GM19328 (cell line): ENCODE results near the gene SUFU.
A peak's percentile ranks its signal among the peaks of the same experiment; 100 is the strongest.
"Not testable (repeated sequence)": the region's sequence is repeated elsewhere in the genome, so short reads cannot be mapped to it uniquely, and the experiment has no call there.

Source experiments
- ATAC-seq: cut with Tn5 transposase; IDR thresholded peaks from one replicate; pipeline ENCODE4 v1.9.1; 2021; ENCODE audit warnings: mild to moderate bottlenecking, moderate library complexity; ENCODE audit not compliant: unreplicated experiment

SUFU gene

GRCh38 chr10:102479651-102480050 is 24.1 kb upstream of the SUFU start:
- ATAC-seq, result no peak

GRCh38 chr10:102480396-102480795 is 23.4 kb upstream of the SUFU start:
- ATAC-seq, result no peak

GRCh38 chr10:102484021-102484420 is 19.8 kb upstream of the SUFU start:
- ATAC-seq, result no peak

GRCh38 chr10:102485093-102485784 is 18.5 kb upstream of the SUFU start:
- ATAC-seq, result no peak

GRCh38 chr10:102491136-102491535 is 12.6 kb upstream of the SUFU start:
- ATAC-seq, result no peak

- no peak for ATAC-seq
These were observed 11.3 kb upstream of the SUFU start for GRCh38 chr10:102492344-102492939.

- ATAC-seq, result no peak
These were observed 10.8 kb upstream of the SUFU start for GRCh38 chr10:102492983-102493382.

GRCh38 chr10:102493771-102494170 is 10.0 kb upstream of the SUFU start:
- ATAC-seq, result no peak

- ATAC-seq, result no peak
These were observed 6.2 kb upstream of the SUFU start for GRCh38 chr10:102497545-102497944.

GRCh38 chr10:102499356-102499755 is 4.4 kb upstream of the SUFU start:
- ATAC-seq, result no peak

- ATAC-seq, result not testable (repeated sequence)
These were observed 3.1 kb upstream of the SUFU start for GRCh38 chr10:102500686-102501085.

- ATAC-seq, result no peak
These were observed 2.4 kb upstream of the SUFU start for GRCh38 chr10:102501201-102502028.

- peak; percentile 59 for ATAC-seq
These were observed 1.8 kb upstream of the SUFU start for GRCh38 chr10:102502029-102502336.

GRCh38 chr10:102502337-102503151 is 1.2 kb upstream of the SUFU start, which contains the start of gene ACTR1A:
Gene ACTR1A (minus strand): TSS chr10:102502712. CDS start chr10:102502647, 65 bp downstream.
- peak; percentile 42 for ATAC-seq

GRCh38 chr10:102504179-102504975 is 605 bp downstream of the SUFU start:
- no peak for ATAC-seq

- ATAC-seq, result no peak
These were observed 1.2 kb downstream of the SUFU start for GRCh38 chr10:102504976-102505300.

GRCh38 chr10:102505462-102506115 is 1.8 kb downstream of the SUFU start:
- ATAC-seq, result no peak

- ATAC-seq, result no peak
These were observed 3.7 kb downstream of the SUFU start for GRCh38 chr10:102507521-102507920.

- no peak for ATAC-seq
These were observed 4.7 kb downstream of the SUFU start for GRCh38 chr10:102508506-102508905.

GRCh38 chr10:102509387-102509786 is 5.6 kb downstream of the SUFU start:
- ATAC-seq, result no peak
